GM18520 (cell line): Measurements from ENCODE around the gene LTB.

Source experiments
- ATAC-seq: cut with Tn5 transposase; IDR thresholded peaks from one replicate; pipeline ENCODE4 v1.9.1; 2021; ENCODE audit not compliant: unreplicated experiment

The LTB gene

DNA sequence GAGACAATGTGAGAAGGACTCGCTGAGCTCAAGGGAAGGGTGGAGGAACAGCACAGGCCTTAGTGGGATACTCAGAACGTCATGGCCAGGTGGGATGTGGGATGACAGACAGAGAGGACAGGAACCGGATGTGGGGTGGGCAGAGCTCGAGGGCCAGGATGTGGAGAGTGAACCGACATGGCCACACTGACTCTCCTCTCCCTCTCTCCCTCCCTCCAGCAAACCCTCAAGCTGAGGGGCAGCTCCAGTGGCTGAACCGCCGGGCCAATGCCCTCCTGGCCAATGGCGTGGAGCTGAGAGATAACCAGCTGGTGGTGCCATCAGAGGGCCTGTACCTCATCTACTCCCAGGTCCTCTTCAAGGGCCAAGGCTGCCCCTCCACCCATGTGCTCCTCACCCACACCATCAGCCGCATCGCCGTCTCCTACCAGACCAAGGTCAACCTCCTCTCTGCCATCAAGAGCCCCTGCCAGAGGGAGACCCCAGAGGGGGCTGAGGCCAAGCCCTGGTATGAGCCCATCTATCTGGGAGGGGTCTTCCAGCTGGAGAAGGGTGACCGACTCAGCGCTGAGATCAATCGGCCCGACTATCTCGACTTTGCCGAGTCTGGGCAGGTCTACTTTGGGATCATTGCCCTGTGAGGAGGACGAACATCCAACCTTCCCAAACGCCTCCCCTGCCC is 5.2 kb downstream of the LTB start:
- no peak for ATAC-seq

GRCh38 chr6:31575952-31576685 is 6.1 kb downstream of the LTB start:
- ATAC-seq = no peak

GRCh38 chr6:31575335-31575901 is 6.8 kb downstream of the LTB start, which contains the start of gene TNF:
TNF (plus strand) TSS chr6:31575565; CDS start chr6:31575742, 177 bp downstream.
- no peak for ATAC-seq

DNA sequence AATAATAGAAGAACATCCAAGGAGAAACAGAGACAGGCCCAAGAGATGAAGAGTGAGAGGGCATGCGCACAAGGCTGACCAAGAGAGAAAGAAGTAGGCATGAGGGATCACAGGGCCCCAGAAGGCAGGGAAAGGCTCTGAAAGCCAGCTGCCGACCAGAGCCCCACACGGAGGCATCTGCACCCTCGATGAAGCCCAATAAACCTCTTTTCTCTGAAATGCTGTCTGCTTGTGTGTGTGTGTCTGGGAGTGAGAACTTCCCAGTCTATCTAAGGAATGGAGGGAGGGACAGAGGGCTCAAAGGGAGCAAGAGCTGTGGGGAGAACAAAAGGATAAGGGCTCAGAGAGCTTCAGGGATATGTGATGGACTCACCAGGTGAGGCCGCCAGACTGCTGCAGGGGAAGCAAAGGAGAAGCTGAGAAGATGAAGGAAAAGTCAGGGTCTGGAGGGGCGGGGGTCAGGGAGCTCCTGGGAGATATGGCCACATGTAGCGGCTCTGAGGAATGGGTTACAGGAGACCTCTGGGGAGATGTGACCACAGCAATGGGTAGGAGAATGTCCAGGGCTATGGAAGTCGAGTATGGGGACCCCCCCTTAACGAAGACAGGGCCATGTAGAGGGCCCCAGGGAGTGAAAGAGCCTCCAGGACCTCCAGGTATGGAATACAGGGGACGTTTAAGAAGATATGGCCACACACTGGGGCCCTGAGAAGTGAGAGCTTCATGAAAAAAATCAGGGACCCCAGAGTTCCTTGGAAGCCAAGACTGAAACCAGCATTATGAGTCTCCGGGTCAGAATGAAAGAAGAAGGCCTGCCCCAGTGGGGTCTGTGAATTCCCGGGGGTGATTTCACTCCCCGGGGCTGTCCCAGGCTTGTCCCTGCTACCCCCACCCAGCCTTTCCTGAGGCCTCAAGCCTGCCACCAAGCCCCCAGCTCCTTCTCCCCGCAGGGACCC is 7.8 kb downstream of the LTB start:
- ATAC-seq = no peak

DNA sequence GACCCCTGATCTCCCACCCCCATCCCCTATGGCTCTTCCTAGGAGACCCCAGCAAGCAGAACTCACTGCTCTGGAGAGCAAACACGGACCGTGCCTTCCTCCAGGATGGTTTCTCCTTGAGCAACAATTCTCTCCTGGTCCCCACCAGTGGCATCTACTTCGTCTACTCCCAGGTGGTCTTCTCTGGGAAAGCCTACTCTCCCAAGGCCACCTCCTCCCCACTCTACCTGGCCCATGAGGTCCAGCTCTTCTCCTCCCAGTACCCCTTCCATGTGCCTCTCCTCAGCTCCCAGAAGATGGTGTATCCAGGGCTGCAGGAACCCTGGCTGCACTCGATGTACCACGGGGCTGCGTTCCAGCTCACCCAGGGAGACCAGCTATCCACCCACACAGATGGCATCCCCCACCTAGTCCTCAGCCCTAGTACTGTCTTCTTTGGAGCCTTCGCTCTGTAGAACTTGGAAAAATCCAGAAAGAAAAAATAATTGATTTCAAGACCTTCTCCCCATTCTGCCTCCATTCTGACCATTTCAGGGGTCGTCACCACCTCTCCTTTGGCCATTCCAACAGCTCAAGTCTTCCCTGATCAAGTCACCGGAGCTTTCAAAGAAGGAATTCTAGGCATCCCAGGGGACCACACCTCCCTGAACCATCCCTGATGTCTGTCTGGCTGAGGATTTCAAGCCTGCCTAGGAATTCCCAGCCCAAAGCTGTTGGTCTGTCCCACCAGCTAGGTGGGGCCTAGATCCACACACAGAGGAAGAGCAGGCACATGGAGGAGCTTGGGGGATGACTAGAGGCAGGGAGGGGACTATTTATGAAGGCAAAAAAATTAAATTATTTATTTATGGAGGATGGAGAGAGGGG is 8.8 kb downstream of the LTB start:
- ATAC-seq = no peak

DNA sequence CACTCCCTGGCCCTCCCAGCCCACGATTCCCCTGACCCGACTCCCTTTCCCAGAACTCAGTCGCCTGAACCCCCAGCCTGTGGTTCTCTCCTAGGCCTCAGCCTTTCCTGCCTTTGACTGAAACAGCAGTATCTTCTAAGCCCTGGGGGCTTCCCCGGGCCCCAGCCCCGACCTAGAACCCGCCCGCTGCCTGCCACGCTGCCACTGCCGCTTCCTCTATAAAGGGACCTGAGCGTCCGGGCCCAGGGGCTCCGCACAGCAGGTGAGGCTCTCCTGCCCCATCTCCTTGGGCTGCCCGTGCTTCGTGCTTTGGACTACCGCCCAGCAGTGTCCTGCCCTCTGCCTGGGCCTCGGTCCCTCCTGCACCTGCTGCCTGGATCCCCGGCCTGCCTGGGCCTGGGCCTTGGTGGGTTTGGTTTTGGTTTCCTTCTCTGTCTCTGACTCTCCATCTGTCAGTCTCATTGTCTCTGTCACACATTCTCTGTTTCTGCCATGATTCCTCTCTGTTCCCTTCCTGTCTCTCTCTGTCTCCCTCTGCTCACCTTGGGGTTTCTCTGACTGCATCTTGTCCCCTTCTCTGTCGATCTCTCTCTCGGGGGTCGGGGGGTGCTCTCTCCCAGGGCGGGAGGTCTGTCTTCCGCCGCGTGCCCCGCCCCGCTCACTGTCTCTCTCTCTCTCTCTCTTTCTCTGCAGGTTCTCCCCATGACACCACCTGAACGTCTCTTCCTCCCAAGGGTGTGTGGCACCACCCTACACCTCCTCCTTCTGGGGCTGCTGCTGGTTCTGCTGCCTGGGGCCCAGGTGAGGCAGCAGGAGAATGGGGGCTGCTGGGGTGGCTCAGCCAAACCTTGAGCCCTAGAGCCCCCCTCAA is 9.9 kb downstream of the LTB start, which contains the start of gene LTA:
LTA (plus strand) TSS at position 249 of the 871 bp plus-strand sequence; CDS start at position 703, 454 bp downstream.
- peak; percentile 32 for ATAC-seq

- no peak for ATAC-seq
Observed at GRCh38 chr6:31569861-31570536, 12.2 kb downstream of the LTB start.

DNA sequence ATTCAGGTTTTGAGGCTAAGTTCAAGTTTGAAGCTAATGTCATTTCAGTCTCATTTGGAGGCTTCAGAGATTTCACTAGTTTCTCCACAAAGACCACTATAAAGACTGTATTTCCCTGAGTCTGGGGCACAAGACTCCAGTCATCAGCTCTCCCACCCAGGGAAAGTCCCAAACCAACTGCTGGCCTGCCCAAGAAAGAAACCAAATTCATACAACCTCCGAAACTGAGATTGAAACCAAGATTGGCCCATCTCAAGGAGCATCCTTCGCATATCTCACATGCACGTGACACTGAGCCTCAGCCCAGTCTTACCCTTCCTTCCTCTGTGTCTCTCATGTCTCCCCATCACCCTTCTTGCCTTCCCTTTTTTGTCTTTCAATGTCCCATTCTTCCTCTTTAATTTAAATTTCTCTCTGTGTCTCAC is 13.7 kb downstream of the LTB start:
- ATAC-seq = peak; percentile 56

- ATAC-seq = no peak
Observed at GRCh38 chr6:31567531-31568370, 14.5 kb downstream of the LTB start.

GRCh38 chr6:31560697-31561058 is 21.5 kb downstream of the LTB start:
- no peak for ATAC-seq

DNA sequence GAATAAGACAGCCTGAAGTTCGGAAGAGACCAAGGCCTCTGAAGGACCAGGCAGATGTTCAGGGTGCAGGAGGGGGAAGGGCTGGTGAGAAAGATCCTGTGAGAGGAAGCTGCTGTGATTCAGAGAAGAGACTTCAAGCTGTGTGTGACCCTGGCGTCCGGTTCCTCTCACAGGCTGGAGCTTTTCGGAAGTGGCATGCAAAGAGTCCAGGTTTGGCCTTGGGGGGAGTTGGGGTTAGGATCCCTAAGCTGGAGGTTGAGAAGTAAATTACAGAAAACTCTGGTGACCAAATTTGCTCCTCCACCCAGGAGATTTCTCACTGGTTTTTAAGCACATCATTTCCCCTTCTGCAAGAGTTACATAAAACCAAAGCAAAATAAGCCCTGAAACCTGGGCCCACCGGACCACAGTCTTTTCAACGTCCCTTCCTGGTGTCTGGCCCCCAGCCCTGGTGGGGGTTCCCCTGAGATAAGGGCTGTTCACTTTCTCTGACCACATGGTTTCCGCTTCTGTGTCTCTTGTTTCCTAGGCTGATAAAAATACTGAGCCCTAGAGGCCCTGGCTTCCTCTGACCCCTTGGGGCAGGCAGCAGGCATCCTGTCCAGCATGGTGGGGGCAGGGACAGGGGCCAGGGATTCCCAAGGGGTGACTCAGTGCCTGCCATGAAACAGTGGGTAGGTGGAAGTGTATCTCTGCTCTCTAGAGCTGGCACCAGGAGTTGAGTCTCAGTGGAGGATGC is 22.1 kb downstream of the LTB start:
- ATAC-seq = peak; percentile 45

DNA sequence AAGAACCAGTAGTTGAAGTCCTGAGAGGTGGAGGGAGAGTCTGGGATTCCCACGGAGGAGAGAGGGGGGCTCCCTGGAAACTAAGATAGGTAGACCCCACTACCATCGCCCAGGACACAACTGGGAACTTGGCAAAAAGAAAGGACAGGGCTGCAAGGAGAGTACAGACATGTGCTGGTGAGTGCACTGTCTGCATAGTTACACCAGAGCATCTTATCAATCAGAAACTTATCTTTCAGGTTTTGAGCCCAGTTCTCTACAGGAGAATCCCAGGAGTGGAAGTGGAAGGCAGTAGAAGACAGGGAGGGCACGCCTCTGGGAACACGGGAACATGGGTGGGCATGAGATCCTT is 22.6 kb downstream of the LTB start:
- no peak for ATAC-seq

DNA sequence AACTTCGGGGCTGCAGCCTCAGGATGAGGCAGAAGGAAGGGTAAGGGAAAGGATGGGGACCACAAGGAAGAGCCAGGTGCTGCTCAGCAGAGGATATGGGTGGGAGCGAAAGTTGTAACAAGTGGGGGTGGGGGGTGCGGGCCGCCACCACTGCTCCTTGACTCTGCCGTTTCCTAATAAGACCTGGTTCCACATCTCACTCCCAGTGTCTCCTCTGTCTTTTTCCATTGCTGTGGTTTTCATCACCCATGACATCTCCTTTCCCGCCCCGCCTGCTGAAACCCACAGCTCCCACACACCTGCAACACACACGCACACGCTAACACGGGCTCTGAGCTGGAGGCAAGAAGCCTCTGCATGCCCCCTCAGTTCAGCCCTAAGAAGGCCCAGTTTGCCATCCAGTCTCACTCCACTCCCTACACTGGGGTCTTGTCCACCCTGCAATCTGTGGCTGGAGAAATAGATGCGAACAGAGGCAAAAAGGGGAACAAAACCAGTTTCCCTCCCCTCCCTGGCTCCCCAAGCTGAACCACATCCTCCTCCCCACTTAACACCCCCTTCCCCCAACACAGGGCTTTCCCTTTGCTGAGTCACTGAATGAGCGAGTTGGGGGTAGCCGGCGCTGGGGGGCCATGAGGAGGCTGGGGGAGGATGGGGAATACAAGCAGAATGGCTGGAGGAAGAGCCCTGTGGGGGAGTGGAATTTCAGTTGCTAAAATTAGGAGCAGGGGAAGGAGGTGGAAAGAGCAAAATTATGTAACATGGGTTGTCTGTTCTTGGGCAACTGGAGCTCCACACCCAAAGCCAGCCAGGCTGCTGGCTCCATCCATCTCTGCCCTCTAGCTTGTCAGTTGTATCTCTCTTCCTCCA is 23.4 kb downstream of the LTB start:
- ATAC-seq = no peak

GRCh38 chr6:31558318-31558625 is 24.0 kb downstream of the LTB start:
- no peak for ATAC-seq

DNA sequence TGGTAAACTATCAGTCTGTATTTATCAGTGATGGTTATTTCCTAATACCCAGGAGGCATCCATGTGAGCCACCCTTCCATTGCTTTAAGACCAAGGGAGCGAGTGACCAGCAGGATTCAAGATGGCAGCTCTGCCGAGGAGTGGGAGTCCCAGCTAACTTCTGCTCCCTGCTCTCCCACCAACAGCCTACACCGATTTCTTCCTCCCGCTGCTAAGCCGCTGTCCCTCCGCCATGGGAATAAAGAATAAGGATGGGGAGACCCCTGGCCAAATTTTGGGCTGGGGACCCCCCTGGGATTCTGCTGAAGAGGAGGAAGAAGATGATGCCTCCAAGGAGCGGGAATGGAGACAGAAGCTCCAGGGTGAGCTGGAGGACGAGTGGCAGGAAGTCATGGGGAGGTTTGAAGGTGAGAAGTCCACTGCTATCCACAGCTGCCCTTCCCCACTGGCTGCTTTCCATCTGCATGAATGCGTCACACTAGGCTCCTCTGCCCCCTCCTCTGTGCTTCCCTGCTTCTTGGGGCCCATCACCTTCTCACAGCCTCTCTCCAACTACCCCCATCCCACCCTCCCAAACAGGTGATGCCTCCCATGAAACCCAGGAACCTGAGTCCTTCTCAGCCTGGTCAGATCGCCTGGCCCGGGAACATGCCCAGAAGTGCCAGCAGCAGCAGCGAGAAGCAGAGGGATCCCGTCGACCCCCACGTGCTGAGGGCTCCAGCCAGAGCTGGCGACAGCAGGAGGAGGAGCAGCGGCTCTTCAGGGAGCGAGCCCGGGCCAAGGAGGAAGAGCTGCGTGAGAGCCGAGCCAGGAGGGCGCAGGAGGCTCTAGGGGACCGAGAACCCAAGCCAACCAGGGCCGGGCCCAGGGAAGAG is 24.5 kb downstream of the LTB start:
- ATAC-seq = no peak
